22Rv1 (cell line): ENCODE data around the gene BASP1.

Experiments used
- CTCF ChIP-seq: fragments of 450-650 bp; IDR thresholded peaks from 2 replicates; pipeline ENCODE4 v1.5.1; 2017; ENCODE audit warnings: mild to moderate bottlenecking
- ZFX ChIP-seq: fragments of 450-650 bp; IDR thresholded peaks from 2 replicates; pipeline ENCODE4 v1.6.1; 2017; ENCODE audit warnings: antibody characterized with exemption, borderline replicate concordance

GRCh38 chr5:17240487-17240886 lies 23.1 kb downstream of the BASP1 start:
- TF ChIP-seq CTCF (no peak), ZFX (no peak)
